Measurements from ENCODE around the gene CDC34.

Gene CDC34

DNA sequence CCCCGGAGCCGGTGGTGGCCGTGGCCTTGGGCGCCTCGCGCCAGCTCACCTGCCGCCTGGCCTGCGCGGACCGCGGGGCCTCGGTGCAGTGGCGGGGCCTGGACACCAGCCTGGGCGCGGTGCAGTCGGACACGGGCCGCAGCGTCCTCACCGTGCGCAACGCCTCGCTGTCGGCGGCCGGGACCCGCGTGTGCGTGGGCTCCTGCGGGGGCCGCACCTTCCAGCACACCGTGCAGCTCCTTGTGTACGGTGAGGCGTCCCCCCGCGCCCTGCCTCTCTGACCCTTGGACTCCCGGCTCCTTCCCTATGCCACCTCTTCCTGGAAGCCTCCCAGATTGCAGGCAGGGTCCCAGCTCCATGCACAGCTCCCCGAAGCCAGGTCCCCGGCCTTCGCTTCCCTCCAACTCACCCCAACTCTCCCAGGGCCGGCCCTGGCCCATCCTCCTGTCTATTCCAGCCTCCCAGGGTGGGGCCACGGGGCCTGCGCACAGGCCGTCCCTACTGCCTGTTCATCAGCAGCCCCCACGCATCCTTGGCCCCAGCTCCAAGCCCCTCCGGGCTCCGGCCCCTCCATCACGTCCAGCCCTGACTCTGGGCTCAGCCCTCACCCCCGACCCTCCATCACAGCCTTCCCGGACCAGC is 33.6 kb upstream of the CDC34 start:
- H3K4me3 ChIP-seq (ENCODE audit: control insufficient read depth, low read depth, low read length) = no peak overlapping the region
- TF ChIP-seq, protein P1, sequence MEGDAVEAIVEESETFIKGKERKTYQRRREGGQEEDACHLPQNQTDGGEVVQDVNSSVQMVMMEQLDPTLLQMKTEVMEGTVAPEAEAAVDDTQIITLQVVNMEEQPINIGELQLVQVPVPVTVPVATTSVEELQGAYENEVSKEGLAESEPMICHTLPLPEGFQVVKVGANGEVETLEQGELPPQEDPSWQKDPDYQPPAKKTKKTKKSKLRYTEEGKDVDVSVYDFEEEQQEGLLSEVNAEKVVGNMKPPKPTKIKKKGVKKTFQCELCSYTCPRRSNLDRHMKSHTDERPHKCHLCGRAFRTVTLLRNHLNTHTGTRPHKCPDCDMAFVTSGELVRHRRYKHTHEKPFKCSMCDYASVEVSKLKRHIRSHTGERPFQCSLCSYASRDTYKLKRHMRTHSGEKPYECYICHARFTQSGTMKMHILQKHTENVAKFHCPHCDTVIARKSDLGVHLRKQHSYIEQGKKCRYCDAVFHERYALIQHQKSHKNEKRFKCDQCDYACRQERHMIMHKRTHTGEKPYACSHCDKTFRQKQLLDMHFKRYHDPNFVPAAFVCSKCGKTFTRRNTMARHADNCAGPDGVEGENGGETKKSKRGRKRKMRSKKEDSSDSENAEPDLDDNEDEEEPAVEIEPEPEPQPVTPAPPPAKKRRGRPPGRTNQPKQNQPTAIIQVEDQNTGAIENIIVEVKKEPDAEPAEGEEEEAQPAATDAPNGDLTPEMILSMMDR (IDR thresholded peaks at IDR 0.05; ENCODE audit: control insufficient read depth, insufficient read depth, low read depth, low read length, missing control alignments) = no peak
- DNase-seq (ENCODE audit: low read depth) = no peak

DNA sequence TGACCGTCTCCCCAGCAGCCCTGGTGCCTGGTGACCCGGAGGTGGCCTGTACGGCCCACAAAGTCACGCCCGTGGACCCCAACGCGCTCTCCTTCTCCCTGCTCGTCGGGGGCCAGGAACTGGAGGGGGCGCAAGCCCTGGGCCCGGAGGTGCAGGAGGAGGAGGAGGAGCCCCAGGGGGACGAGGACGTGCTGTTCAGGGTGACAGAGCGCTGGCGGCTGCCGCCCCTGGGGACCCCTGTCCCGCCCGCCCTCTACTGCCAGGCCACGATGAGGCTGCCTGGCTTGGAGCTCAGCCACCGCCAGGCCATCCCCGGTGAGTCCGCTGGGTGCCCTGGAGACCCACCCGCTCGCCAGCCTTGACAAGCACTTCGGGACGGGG is 33.1 kb upstream of the CDC34 start:
- no peak overlapping the region for H3K4me3 ChIP-seq (ENCODE audit: control insufficient read depth, low read depth, low read length)

DNA sequence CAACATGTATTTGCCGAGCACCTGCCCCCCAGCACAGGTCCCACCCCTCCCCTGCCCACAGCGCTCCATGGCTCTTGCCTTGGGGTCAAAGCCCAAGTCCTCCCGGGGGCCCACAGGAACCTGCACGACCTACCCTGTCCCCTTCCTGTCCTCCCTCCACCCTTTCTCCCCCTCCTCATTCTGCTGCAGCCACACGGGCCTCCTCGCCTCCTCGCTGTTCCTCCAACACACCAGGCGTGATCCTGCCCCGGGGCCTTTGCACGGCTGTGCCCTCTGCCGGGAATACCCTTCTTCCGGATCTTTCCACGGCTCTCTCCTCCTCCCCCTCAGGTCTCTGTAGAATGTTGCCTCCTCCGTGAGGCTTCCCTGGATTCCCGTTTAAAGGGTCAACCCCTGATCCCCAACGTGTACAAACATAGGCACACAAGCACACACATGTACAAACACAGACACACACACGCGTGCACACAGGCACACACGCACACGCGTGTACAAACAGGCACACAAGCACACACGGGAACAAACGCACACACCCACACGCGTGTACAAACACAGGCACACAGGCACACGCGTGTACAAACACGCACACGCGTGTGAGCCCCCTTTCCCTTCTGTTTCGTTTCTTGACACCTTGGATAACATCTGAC is 32.5 kb upstream of the CDC34 start:
- TF ChIP-seq, protein P1 (IDR thresholded peaks at IDR 0.05; ENCODE audit: control insufficient read depth, insufficient read depth, low read depth, low read length, missing control alignments) = no peak
- no peak for DNase-seq (ENCODE audit: low read depth)
- no peak overlapping the region for H3K4me3 ChIP-seq (ENCODE audit: control insufficient read depth, low read depth, low read length)

More for the DNA sequence above, 33.1 kb upstream of the CDC34 start:
- TF ChIP-seq, protein P1 (IDR thresholded peaks at IDR 0.05; ENCODE audit: control insufficient read depth, insufficient read depth, low read depth, low read length, missing control alignments) = no peak
- no peak for DNase-seq (ENCODE audit: low read depth)

DNA sequence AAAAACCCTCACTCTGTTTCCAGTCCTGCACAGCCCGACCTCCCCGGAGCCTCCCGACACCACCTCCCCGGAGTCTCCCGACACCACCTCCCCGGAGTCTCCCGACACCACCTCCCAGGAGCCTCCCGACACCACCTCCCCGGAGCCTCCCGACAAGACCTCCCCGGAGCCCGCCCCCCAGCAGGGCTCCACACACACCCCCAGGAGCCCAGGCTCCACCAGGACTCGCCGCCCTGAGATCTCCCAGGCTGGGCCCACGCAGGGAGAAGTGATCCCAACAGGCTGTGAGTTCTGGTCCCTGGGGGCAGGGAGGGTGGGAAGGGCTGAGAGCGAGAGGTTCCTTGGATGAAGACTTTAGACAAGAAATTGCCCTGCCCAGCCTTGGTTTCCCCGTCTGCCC is 29.9 kb upstream of the CDC34 start:
- no peak for DNase-seq (ENCODE audit: low read depth)
- TF ChIP-seq, protein P1 (IDR thresholded peaks at IDR 0.05; ENCODE audit: control insufficient read depth, insufficient read depth, low read depth, low read length, missing control alignments) = no peak
- no peak overlapping the region for H3K4me3 ChIP-seq (ENCODE audit: control insufficient read depth, low read depth, low read length)

DNA sequence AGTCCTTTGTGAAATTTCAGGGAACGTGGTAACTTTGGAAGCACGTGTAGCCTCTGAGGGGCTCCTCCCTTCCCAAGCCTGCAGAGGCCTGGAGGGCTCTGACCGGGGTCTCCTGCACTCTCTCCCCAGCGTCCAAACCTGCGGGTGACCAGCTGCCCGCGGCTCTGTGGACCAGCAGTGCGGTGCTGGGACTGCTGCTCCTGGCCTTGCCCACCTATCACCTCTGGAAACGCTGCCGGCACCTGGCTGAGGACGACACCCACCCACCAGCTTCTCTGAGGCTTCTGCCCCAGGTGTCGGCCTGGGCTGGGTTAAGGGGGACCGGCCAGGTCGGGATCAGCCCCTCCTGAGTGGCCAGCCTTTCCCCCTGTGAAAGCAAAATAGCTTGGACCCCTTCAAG is 26.9 kb upstream of the CDC34 start:
- no peak for DNase-seq (ENCODE audit: low read depth)
- TF ChIP-seq, protein P1 (IDR thresholded peaks at IDR 0.05; ENCODE audit: control insufficient read depth, insufficient read depth, low read depth, low read length, missing control alignments) = no peak
- H3K4me3 ChIP-seq (ENCODE audit: control insufficient read depth, low read depth, low read length) = no peak overlapping the region

DNA sequence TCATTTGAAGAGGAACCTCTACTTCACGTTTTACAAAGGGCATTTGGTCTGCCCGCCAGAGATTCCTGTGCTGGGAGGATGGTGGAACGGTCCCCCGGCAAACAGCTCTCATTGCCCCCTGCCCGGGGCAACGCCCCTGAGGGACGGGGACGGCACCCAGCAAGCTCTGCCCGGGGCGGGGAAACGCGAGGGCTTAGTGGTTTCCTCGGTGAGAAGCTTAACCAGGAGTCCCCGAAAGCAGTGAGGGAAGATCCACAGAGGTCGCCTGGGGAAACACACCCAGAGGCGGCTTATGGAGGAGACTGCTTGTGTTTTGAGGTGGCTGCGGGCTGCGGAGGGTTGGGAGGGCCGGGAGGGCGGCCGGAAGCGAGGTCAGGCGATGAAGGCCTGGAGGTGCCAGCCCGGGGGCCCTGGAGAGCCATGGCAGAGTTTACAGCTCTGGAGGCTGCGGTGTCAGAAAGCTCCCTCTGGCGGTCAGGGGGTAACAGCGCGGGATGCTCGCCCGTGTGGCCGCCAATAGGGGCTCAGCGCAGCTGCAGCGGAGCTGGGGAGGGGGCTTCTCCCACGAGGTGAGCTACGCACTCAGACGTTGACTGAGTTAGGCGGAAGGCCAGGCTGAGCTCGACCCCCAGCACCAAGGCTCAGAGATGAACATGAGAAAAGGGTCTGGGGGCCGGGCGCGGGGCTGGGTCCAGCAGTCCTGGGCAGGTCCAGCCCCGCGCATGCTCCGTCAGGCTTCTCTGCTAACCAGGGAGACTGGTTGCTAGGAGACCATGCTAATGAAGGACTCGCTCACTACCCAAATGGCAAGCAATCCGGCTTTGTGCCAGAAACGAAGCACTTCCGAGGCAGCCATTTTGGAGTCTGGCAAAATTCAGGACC is 24.9 kb upstream of the CDC34 start:
- TF ChIP-seq, protein P1 (IDR thresholded peaks at IDR 0.05; ENCODE audit: control insufficient read depth, insufficient read depth, low read depth, low read length, missing control alignments) = peak; percentile 93
- DNase-seq (ENCODE audit: low read depth) = peak; percentile 100

More for the DNA sequence above, 24.9 kb upstream of the CDC34 start:
- H3K4me3 ChIP-seq (ENCODE audit: control insufficient read depth, low read depth, low read length) = peak overlapping the region; percentile 82
